DND-41 (cell line): ENCODE results near the gene TFDP2.

ENCODE experiments used
- ATAC-seq: fragments of 200-7000 bp; cut with Tn5 transposase; 3 replicates; pipeline ENCODE4 v1.9.1; 2021; ENCODE audit warnings: low read depth; ENCODE audit not compliant: insufficient read depth
- DNase-seq: peaks from one replicate; pipeline ENCODE4 v3.0.0-alpha.2; 2020
- H2AFZ ChIP-seq: 2 replicates; pipeline ENCODE4 v1.6.0; 2012; ENCODE audit warnings: low read depth, low read length
- H3K27ac ChIP-seq: 2 replicates; pipeline ENCODE4 v1.5.1; 2012; ENCODE audit warnings: low read length, inconsistent platforms
- H3K27me3 ChIP-seq: fragments of 200-600 bp; sonication (generic); 2 replicates; pipeline ENCODE4 v1.6.0; 2012; ENCODE audit warnings: low read length, mild to moderate bottlenecking, inconsistent platforms; ENCODE audit not compliant: insufficient read depth, poor library complexity
- H3K36me3 ChIP-seq: 2 replicates; pipeline ENCODE4 v1.5.1; 2012; ENCODE audit warnings: low read length, inconsistent platforms; ENCODE audit not compliant: insufficient read depth
- H3K4me1 ChIP-seq: 2 replicates; pipeline ENCODE4 v1.5.1; 2012; ENCODE audit warnings: mild to moderate bottlenecking, low read length; ENCODE audit not compliant: insufficient read depth
- H3K4me2 ChIP-seq: 2 replicates; pipeline ENCODE4 v1.6.0; 2012; ENCODE audit warnings: mild to moderate bottlenecking, moderate library complexity, low read length, inconsistent platforms; ENCODE audit not compliant: insufficient read depth
- H3K4me3 ChIP-seq, 2 experiments: fragments of 200-600 bp in 1 of 2; shearing (Covaris generic) in 1 of 2; 2 replicates each; pipeline ENCODE4 v1.5.1; 2012 to 2016; ENCODE audit warnings: inconsistent platforms in 2 of 2, low read length in 2 of 2, mild to moderate bottlenecking in 2 of 2, low read depth in 1 of 2, moderate library complexity in 1 of 2
- H3K79me2 ChIP-seq: 2 replicates; pipeline ENCODE4 v1.6.0; 2012; ENCODE audit warnings: low read length, inconsistent platforms; ENCODE audit not compliant: insufficient read depth
- H3K9ac ChIP-seq: 2 replicates; pipeline ENCODE4 v1.6.0; 2012; ENCODE audit warnings: low read depth, mild to moderate bottlenecking, inconsistent platforms, low read length, moderate library complexity
- H3K9me3 ChIP-seq: 2 replicates; pipeline ENCODE4 v1.5.1; 2012; ENCODE audit warnings: low read length, moderate library complexity, mild to moderate bottlenecking, inconsistent platforms; ENCODE audit not compliant: insufficient read depth, severe bottlenecking
- H4K20me1 ChIP-seq: 2 replicates; pipeline ENCODE4 v1.6.0; 2012; ENCODE audit warnings: low read length; ENCODE audit not compliant: insufficient read depth
- EZH2 ChIP-seq: IDR thresholded peaks from 3 replicates; pipeline ENCODE4 v1.6.1; 2012; ENCODE audit warnings: borderline replicate concordance, low read depth, mild to moderate bottlenecking, moderate library complexity, low read length, inconsistent platforms; ENCODE audit not compliant: severe bottlenecking
- TF ChIP-seq, protein P1 (sequence below): IDR thresholded peaks from 2 replicates; pipeline ENCODE4 v1.5.1; 2012; ENCODE audit warnings: borderline replicate concordance, low read length, moderate library complexity, mild to moderate bottlenecking; ENCODE audit not compliant: poor library complexity, severe bottlenecking; ENCODE audit errors: extremely low read depth

TFDP2 gene

DNA sequence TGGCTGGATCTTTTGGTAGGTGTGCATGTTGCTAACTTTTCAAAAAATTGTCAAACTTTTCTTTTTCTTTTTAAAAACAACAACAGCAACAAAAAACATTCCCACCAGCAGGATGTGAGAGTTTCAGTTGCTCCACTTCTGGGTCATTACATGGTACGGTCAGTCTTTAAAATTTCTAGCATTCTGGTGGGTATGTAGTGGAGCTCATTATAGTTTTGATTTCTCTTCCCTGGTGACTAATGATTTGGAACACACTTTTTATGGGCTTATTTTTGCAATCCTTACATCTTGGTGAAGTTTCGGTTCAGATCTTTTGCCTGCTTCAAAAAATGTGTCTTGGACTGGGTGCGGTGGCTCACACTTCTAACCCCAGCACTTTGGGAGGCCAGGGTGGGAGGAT, 253.6 kb downstream of the TFDP2 start:
- Histone ChIP-seq H3K4me1 (no peaks in the 10 kb centered on the region), H3K4me2 (no peak overlapping the region), H3K9me3 (peaks cover 24% of the 10 kb centered on the region), H3K9ac (no peak overlapping the region), H3K36me3 (peaks cover 63% of the 10 kb centered on the region), H2AFZ (no peak overlapping the region), H3K79me2 (peaks cover 98% of the 10 kb centered on the region), H3K27ac (no peak overlapping the region), H3K27me3 (no peaks in the 10 kb centered on the region), H3K4me3 (no peak overlapping the region), H4K20me1 (peaks cover 25% of the 10 kb centered on the region; the same call in 1 of the 2 replicates)
- DNase-seq, result no peak
- TF ChIP-seq EZH2, result no peak
- TF ChIP-seq, protein P1, sequence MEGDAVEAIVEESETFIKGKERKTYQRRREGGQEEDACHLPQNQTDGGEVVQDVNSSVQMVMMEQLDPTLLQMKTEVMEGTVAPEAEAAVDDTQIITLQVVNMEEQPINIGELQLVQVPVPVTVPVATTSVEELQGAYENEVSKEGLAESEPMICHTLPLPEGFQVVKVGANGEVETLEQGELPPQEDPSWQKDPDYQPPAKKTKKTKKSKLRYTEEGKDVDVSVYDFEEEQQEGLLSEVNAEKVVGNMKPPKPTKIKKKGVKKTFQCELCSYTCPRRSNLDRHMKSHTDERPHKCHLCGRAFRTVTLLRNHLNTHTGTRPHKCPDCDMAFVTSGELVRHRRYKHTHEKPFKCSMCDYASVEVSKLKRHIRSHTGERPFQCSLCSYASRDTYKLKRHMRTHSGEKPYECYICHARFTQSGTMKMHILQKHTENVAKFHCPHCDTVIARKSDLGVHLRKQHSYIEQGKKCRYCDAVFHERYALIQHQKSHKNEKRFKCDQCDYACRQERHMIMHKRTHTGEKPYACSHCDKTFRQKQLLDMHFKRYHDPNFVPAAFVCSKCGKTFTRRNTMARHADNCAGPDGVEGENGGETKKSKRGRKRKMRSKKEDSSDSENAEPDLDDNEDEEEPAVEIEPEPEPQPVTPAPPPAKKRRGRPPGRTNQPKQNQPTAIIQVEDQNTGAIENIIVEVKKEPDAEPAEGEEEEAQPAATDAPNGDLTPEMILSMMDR, result no peak
- ATAC-seq, result no peak

GRCh38 chr3:141894524-141895176, 254.7 kb downstream of the TFDP2 start:
- DNase-seq (no peak), ATAC-seq (no peak)
- no peaks in the 10 kb centered on the region for H3K27me3 ChIP-seq
- no peak overlapping the region for H3K27ac ChIP-seq
- H4K20me1 ChIP-seq, result peaks cover 27% of the 10 kb centered on the region; the same call in 1 of the 2 replicates
- no peaks in the 10 kb centered on the region for H3K4me1 ChIP-seq
- TF ChIP-seq EZH2, result no peak
- TF ChIP-seq, protein P1, result no peak
- no peak overlapping the region for H3K4me2 ChIP-seq
- no peak overlapping the region for H3K9ac ChIP-seq
- H3K36me3 ChIP-seq, result peaks cover 53% of the 10 kb centered on the region
- no peak overlapping the region for H3K4me3 ChIP-seq
- H2AFZ ChIP-seq, result no peak overlapping the region
- H3K9me3 ChIP-seq, result peaks cover 19% of the 10 kb centered on the region
- H3K79me2 ChIP-seq, result peaks cover 97% of the 10 kb centered on the region
